ENCODE measurements around the gene ACTC1. TPM values are rescaled to one million over a fixed set of nuclear protein-coding genes. Genes with fewer than 3 reads are reported as not detected.

Gene ACTC1
- total and polyA plus RNA-seq, 2 experiments from 2014 or later, result 26.2 to 35.9 TPM

DNA sequence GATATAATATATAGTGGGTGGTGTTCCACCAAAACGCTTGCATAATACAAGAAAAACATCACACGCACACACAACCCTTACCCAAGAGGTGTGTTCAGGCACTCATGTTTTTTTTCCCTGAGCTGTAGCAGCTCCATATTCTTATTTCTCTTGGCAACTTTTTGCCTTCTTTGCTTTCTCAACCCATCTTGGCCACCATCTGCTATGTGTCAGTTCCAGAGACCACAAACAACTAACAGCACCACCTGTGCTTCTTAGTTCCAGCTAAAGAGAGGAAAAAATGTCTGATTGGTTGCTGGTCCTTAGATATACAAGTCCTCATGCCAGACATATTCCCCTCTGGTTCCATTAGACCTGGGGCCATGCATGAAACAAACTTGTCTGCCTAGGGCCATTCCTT, 11.9 kb downstream of the ACTC1 start:
- DNase-seq (ENCODE audit: low spot score) (no peak), ATAC-seq (no peak)
- no peaks in the 10 kb centered on the region for H3K27me3 Mint-ChIP-seq (ENCODE audit: insufficient read depth, low read depth, poor library complexity)
- no peak overlapping the region for H3K4me2 ChIP-seq
- no peak overlapping the region for H3K4me3 Mint-ChIP-seq
- no peaks in the 10 kb centered on the region for H3K36me3 Mint-ChIP-seq (ENCODE audit: low read depth)
- H3K9me2 ChIP-seq (ENCODE audit: insufficient read depth), result peaks cover 13% of the 10 kb centered on the region
- no peaks in the 10 kb centered on the region for H3K4me1 Mint-ChIP-seq
- TF ChIP-seq, protein P1, sequence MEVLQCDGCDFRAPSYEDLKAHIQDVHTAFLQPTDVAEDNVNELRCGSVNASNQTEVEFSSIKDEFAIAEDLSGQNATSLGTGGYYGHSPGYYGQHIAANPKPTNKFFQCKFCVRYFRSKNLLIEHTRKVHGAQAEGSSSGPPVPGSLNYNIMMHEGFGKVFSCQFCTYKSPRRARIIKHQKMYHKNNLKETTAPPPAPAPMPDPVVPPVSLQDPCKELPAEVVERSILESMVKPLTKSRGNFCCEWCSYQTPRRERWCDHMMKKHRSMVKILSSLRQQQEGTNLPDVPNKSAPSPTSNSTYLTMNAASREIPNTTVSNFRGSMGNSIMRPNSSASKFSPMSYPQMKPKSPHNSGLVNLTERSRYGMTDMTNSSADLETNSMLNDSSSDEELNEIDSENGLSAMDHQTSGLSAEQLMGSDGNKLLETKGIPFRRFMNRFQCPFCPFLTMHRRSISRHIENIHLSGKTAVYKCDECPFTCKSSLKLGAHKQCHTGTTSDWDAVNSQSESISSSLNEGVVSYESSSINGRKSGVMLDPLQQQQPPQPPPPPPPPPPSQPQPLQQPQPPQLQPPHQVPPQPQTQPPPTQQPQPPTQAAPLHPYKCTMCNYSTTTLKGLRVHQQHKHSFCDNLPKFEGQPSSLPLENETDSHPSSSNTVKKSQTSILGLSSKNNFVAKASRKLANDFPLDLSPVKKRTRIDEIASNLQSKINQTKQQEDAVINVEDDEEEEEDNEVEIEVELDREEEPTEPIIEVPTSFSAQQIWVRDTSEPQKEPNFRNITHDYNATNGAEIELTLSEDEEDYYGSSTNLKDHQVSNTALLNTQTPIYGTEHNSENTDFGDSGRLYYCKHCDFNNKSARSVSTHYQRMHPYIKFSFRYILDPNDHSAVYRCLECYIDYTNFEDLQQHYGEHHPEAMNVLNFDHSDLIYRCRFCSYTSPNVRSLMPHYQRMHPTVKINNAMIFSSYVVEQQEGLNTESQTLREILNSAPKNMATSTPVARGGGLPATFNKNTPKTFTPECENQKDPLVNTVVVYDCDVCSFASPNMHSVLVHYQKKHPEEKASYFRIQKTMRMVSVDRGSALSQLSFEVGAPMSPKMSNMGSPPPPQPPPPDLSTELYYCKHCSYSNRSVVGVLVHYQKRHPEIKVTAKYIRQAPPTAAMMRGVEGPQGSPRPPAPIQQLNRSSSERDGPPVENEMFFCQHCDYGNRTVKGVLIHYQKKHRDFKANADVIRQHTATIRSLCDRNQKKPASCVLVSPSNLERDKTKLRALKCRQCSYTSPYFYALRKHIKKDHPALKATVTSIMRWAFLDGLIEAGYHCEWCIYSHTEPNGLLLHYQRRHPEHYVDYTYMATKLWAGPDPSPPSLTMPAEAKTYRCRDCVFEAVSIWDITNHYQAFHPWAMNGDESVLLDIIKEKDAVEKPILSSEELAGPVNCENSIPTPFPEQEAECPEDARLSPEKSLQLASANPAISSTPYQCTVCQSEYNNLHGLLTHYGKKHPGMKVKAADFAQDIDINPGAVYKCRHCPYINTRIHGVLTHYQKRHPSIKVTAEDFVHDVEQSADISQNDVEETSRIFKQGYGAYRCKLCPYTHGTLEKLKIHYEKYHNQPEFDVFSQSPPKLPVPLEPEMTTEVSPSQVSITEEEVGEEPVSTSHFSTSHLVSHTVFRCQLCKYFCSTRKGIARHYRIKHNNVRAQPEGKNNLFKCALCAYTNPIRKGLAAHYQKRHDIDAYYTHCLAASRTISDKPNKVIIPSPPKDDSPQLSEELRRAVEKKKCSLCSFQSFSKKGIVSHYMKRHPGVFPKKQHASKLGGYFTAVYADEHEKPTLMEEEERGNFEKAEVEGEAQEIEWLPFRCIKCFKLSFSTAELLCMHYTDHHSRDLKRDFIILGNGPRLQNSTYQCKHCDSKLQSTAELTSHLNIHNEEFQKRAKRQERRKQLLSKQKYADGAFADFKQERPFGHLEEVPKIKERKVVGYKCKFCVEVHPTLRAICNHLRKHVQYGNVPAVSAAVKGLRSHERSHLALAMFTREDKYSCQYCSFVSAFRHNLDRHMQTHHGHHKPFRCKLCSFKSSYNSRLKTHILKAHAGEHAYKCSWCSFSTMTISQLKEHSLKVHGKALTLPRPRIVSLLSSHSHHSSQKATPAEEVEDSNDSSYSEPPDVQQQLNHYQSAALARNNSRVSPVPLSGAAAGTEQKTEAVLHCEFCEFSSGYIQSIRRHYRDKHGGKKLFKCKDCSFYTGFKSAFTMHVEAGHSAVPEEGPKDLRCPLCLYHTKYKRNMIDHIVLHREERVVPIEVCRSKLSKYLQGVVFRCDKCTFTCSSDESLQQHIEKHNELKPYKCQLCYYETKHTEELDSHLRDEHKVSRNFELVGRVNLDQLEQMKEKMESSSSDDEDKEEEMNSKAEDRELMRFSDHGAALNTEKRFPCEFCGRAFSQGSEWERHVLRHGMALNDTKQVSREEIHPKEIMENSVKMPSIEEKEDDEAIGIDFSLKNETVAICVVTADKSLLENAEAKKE (CRISPR knock-in tag; IDR thresholded peaks at IDR 0.05), result no peak
- TF ChIP-seq POLR2AphosphoS5 (IDR thresholded peaks at IDR 0.05; ENCODE audit: low read depth), result no peak
- no peak for TF ChIP-seq JUNB (IDR thresholded peaks at IDR 0.05; ENCODE audit: unreplicated experiment)
- TF ChIP-seq, protein P2, sequence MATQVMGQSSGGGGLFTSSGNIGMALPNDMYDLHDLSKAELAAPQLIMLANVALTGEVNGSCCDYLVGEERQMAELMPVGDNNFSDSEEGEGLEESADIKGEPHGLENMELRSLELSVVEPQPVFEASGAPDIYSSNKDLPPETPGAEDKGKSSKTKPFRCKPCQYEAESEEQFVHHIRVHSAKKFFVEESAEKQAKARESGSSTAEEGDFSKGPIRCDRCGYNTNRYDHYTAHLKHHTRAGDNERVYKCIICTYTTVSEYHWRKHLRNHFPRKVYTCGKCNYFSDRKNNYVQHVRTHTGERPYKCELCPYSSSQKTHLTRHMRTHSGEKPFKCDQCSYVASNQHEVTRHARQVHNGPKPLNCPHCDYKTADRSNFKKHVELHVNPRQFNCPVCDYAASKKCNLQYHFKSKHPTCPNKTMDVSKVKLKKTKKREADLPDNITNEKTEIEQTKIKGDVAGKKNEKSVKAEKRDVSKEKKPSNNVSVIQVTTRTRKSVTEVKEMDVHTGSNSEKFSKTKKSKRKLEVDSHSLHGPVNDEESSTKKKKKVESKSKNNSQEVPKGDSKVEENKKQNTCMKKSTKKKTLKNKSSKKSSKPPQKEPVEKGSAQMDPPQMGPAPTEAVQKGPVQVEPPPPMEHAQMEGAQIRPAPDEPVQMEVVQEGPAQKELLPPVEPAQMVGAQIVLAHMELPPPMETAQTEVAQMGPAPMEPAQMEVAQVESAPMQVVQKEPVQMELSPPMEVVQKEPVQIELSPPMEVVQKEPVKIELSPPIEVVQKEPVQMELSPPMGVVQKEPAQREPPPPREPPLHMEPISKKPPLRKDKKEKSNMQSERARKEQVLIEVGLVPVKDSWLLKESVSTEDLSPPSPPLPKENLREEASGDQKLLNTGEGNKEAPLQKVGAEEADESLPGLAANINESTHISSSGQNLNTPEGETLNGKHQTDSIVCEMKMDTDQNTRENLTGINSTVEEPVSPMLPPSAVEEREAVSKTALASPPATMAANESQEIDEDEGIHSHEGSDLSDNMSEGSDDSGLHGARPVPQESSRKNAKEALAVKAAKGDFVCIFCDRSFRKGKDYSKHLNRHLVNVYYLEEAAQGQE (IDR thresholded peaks at IDR 0.05; ENCODE audit: unreplicated experiment), result no peak
- TF ChIP-seq NANOG (IDR thresholded peaks at IDR 0.05; ENCODE audit: borderline replicate concordance), result no peak
- TF ChIP-seq, protein P3, sequence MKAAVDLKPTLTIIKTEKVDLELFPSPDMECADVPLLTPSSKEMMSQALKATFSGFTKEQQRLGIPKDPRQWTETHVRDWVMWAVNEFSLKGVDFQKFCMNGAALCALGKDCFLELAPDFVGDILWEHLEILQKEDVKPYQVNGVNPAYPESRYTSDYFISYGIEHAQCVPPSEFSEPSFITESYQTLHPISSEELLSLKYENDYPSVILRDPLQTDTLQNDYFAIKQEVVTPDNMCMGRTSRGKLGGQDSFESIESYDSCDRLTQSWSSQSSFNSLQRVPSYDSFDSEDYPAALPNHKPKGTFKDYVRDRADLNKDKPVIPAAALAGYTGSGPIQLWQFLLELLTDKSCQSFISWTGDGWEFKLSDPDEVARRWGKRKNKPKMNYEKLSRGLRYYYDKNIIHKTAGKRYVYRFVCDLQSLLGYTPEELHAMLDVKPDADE (IDR thresholded peaks at IDR 0.05), result no peak
- TF ChIP-seq EZH2 (IDR thresholded peaks at IDR 0.05; ENCODE audit: low read depth, unreplicated experiment), result no peak
- no peaks in the 10 kb centered on the region for H4K20me1 ChIP-seq (replicated peaks; ENCODE audit: insufficient read depth)
- no peaks in the 10 kb centered on the region for H3K36me3 ChIP-seq (ENCODE audit: insufficient read depth)
- H3K27ac Mint-ChIP-seq, result no peak overlapping the region
- H3F3A ChIP-seq (replicated peaks; ENCODE audit: low read depth), result no peaks in the 10 kb centered on the region
- H2AFZ ChIP-seq, result no peak overlapping the region
- no peaks in the 10 kb centered on the region for H3K27me3 ChIP-seq (ENCODE audit: insufficient read depth)
- H3K9me3 Mint-ChIP-seq, result peaks cover 11% of the 10 kb centered on the region
- H3K27ac ChIP-seq (ENCODE audit: low read depth), result no peak overlapping the region
- no peaks in the 10 kb centered on the region for H3K4me1 ChIP-seq (ENCODE audit: insufficient read depth)
- no peaks in the 10 kb centered on the region for H3K79me2 ChIP-seq (replicated peaks; ENCODE audit: insufficient read depth)
- no peak overlapping the region for H3K4me3 ChIP-seq
